SK-N-SH treated with all-trans-retinoic acid at 6 μM for 48 hours (cell line): ENCODE measurements around the gene DOCK11.

ENCODE experiments used
- ARNTL ChIP-seq: fragments of 450-650 bp; formaldehyde crosslinking; IDR thresholded peaks from 2 replicates; pipeline ENCODE4 v1.5.0; 2020; ENCODE audit warnings: low read depth, mild to moderate bottlenecking, moderate library complexity, borderline replicate concordance
- OSR1 ChIP-seq: fragments of 250-450 bp; sonication (Bioruptor Pico); IDR thresholded peaks from 2 replicates; pipeline ENCODE4 v1.8.0; 2022; ENCODE audit warnings: moderate library complexity, mild to moderate bottlenecking, inconsistent platforms
- PATZ1 ChIP-seq: fragments of 250-450 bp; sonication (Bioruptor Pico); IDR thresholded peaks from 2 replicates; pipeline ENCODE4 v1.8.0; 2020; ENCODE audit warnings: mild to moderate bottlenecking, moderate library complexity, borderline replicate concordance
- SNAI2 ChIP-seq: fragments of 250-450 bp; sonication (Bioruptor Pico); IDR thresholded peaks from 2 replicates; pipeline ENCODE4 v1.5.0; 2020; ENCODE audit warnings: mild to moderate bottlenecking, moderate library complexity
- ZC3H10 ChIP-seq: fragments of 250-450 bp; sonication (Bioruptor Pico); IDR thresholded peaks from 2 replicates; pipeline ENCODE4 v1.5.1; 2021; ENCODE audit warnings: mild to moderate bottlenecking, moderate library complexity
- ZFP3 ChIP-seq: fragments of 250-450 bp; sonication (Bioruptor Pico); IDR thresholded peaks from 2 replicates; pipeline ENCODE4 v1.5.0; 2020; ENCODE audit warnings: mild to moderate bottlenecking, moderate library complexity
- ZNF565 ChIP-seq: fragments of 450-650 bp; formaldehyde crosslinking; conservative IDR thresholded peaks from 2 replicates; pipeline ENCODE4 v1.5.0; 2020; ENCODE audit warnings: low read depth, mild to moderate bottlenecking, moderate library complexity
- ZNF70 ChIP-seq: fragments of 450-650 bp; formaldehyde crosslinking; IDR thresholded peaks from 2 replicates; pipeline ENCODE4 v1.5.0; 2020; ENCODE audit warnings: mild to moderate bottlenecking, moderate library complexity
- ZNF8 ChIP-seq: fragments of 450-650 bp; formaldehyde crosslinking; IDR thresholded peaks from 2 replicates; pipeline ENCODE4 v1.5.0; 2020; ENCODE audit warnings: mild to moderate bottlenecking, moderate library complexity
- TF ChIP-seq, protein P1 (sequence below): fragments of 250-450 bp; sonication (Bioruptor Pico); IDR thresholded peaks from 2 replicates; pipeline ENCODE4 v1.8.0; 2021; ENCODE audit warnings: low read depth, mild to moderate bottlenecking, moderate library complexity, borderline replicate concordance

GRCh38 chrX:118558926-118559325 is 63.3 kb downstream of the DOCK11 start:
- TF ChIP-seq ZNF565 (CRISPR knock-in tag) (no peak), ZFP3 (no peak), ZC3H10 (CRISPR knock-in tag) (no peak), ZNF8 (CRISPR knock-in tag) (no peak), ARNTL (CRISPR knock-in tag) (no peak), SNAI2 (CRISPR knock-in tag) (no peak), ZNF70 (no peak), PATZ1 (CRISPR knock-in tag) (no peak), OSR1 (CRISPR knock-in tag) (no peak)
- TF ChIP-seq, protein P1, sequence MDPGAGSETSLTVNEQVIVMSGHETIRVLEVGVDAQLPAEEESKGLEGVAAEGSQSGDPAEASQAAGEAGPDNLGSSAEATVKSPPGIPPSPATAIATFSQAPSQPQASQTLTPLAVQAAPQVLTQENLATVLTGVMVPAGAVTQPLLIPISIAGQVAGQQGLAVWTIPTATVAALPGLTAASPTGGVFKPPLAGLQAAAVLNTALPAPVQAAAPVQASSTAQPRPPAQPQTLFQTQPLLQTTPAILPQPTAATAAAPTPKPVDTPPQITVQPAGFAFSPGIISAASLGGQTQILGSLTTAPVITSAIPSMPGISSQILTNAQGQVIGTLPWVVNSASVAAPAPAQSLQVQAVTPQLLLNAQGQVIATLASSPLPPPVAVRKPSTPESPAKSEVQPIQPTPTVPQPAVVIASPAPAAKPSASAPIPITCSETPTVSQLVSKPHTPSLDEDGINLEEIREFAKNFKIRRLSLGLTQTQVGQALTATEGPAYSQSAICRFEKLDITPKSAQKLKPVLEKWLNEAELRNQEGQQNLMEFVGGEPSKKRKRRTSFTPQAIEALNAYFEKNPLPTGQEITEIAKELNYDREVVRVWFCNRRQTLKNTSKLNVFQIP (CRISPR knock-in tag) = no peak
